K562 (cell line): Measurements from ENCODE around the gene SMCO4. TPM values are rescaled to one million over a fixed set of nuclear protein-coding genes. Genes with fewer than 3 reads are reported as not detected.

Experiments
- CREB1 ChIP-seq, 2 experiments: sonication (generic) in 1 of 2; formaldehyde crosslinking in 1 of 2; IDR thresholded peaks; 2 replicates each; pipeline versions ENCODE4 v1.6.1 to v1.8.0; 2012 to 2022; ENCODE audit warnings: inconsistent platforms in 1 of 2, mild to moderate bottlenecking in 1 of 2, missing genetic modification reagents in 1 of 2, moderate library complexity in 1 of 2
- CSDE1 ChIP-seq, 2 experiments: fragments of 450-650 bp; IDR thresholded peaks; 2 replicates each; pipeline ENCODE4 v1.6.1; 2016; ENCODE audit warnings: mild to moderate bottlenecking in 1 of 2
- ELF4 ChIP-seq: fragments of 450-650 bp; formaldehyde crosslinking; IDR thresholded peaks from 2 replicates; pipeline ENCODE4 v1.4.0; 2022; ENCODE audit warnings: missing genetic modification characterization
- ESRRA ChIP-seq: fragments of 450-650 bp; IDR thresholded peaks from 2 replicates; pipeline ENCODE4 v1.6.1; 2014; ENCODE audit warnings: low read depth, mild to moderate bottlenecking, moderate library complexity, borderline replicate concordance
- FOXK2 ChIP-seq, 2 experiments: fragments of 450-650 bp; IDR thresholded peaks in 1 of 2; conservative IDR thresholded peaks in 1 of 2; 2 replicates each; pipeline ENCODE4 v1.6.1; 2016; ENCODE audit warnings: low read depth in 2 of 2, mild to moderate bottlenecking in 1 of 2
- GABPA ChIP-seq: fragments of 200-800 bp; sonication (Bioruptor generic); conservative IDR thresholded peaks from 2 replicates; pipeline ENCODE4 v1.6.1; 2016; ENCODE audit warnings: low read depth, missing genetic modification characterization, missing compliant biosample characterization
- MYC ChIP-seq, 2 experiments: fragments of 250-450 bp in 1 of 2; sonication (Bioruptor Pico) in 1 of 2; IDR thresholded peaks; 2 replicates each; pipeline versions ENCODE4 v1.5.1 to v1.6.1; 2012 to 2021; ENCODE audit warnings: low read depth in 2 of 2, borderline replicate concordance in 1 of 2, improper control_type of control experiment in 1 of 2, low read length in 1 of 2, mild to moderate bottlenecking in 1 of 2, moderate library complexity in 1 of 2
- PHF20 ChIP-seq: fragments of 450-650 bp; IDR thresholded peaks from 2 replicates; pipeline ENCODE4 v1.6.1; 2018; ENCODE audit not compliant: partially characterized antibody
- PKNOX1 ChIP-seq: fragments of 450-650 bp; IDR thresholded peaks from 2 replicates; pipeline ENCODE4 v1.6.1; 2016
- SAFB ChIP-seq: fragments of 200-400 bp; formaldehyde crosslinking; IDR thresholded peaks from 2 replicates; pipeline ENCODE4 v1.6.1; 2017; ENCODE audit warnings: low read depth, low read length, borderline replicate concordance
- TARDBP ChIP-seq: fragments of 450-650 bp; IDR thresholded peaks from 2 replicates; pipeline ENCODE4 v1.6.1; 2016
- YY1 ChIP-seq, 3 experiments: IDR thresholded peaks; 2 replicates each; pipeline ENCODE4 v1.6.1; 2011; ENCODE audit warnings: low read length in 2 of 3, mild to moderate bottlenecking in 2 of 3, moderate library complexity in 2 of 3, borderline replicate concordance in 1 of 3, control low read depth in 1 of 3, low read depth in 1 of 3; ENCODE audit not compliant: insufficient read depth in 3 of 3, insufficient replicate concordance in 2 of 3, control insufficient read depth in 1 of 3, insufficient read length in 1 of 3; ENCODE audit errors: extremely low read depth in 1 of 3
- ZNF133 ChIP-seq: fragments of 250-450 bp; sonication (Bioruptor Pico); IDR thresholded peaks from 2 replicates; pipeline ENCODE4 v1.4.0; 2020; ENCODE audit warnings: mild to moderate bottlenecking
- ZNF23 ChIP-seq: fragments of 250-450 bp; sonication (Bioruptor Pico); IDR thresholded peaks from 2 replicates; pipeline ENCODE4 v1.4.0; 2020; ENCODE audit warnings: mild to moderate bottlenecking
- ZNF551 ChIP-seq: fragments of 250-450 bp; sonication (Bioruptor Pico); IDR thresholded peaks from 2 replicates; pipeline ENCODE4 v1.5.0; 2021; ENCODE audit warnings: mild to moderate bottlenecking, moderate library complexity
- polyA plus RNA-seq, 8 experiments: library from polyadenylated mRNA; depleted of rRNA in 4 of 8; stranded (reverse) in 5 of 8; unstranded in 3 of 8; fragments of >200 nt; fragmentation: Nextera tagmentation in 2 of 8; fragmentation: Illumina TruSeq in 1 of 8; extraction: Ambion mirVana in 2 of 8; extraction: Trizol in 1 of 8; gene quantifications; 2 replicates each; pipeline versions ENCODE4 v1.2.1 to v1.2.3, GENCODE V29; 2011 to 2014; ENCODE audit warnings: inconsistent platforms in 1 of 8, missing spikeins in 1 of 8
- total RNA-seq, 7 experiments: library from RNA; depleted of rRNA in 6 of 7; stranded (reverse); fragments of >200 nt in 6 of 7; fragmentation: Illumina TruSeq in 2 of 7; extraction: Trizol in 2 of 7; gene quantifications; 2 replicates each; pipeline versions ENCODE4 v1.2.1 to v1.2.3, GENCODE V29; 2011 to 2021; ENCODE audit warnings: low replicate concordance in 1 of 7
- TF ChIP-seq, protein P1 (sequence below): fragments of 150-350 bp; IDR thresholded peaks from 2 replicates; pipeline ENCODE4 v1.6.1; 2014; ENCODE audit warnings: low read depth, mild to moderate bottlenecking, low read length, borderline replicate concordance
- TF ChIP-seq, protein P2 (sequence below), 2 experiments: fragments of 250-450 bp in 1 of 2; fragments of 450-650 bp in 1 of 2; sonication (Bioruptor Pico) in 1 of 2; IDR thresholded peaks; 2 replicates each; pipeline versions ENCODE4 v1.6.1 to v1.8.0; 2016 to 2021; ENCODE audit warnings: mild to moderate bottlenecking in 2 of 2, moderate library complexity in 2 of 2, missing compliant biosample characterization in 1 of 2, missing genetic modification characterization in 1 of 2
- TF ChIP-seq, protein P3 (sequence below): fragments of 450-650 bp; IDR thresholded peaks from 2 replicates; pipeline ENCODE4 v1.6.1; 2017; ENCODE audit warnings: antibody characterized with exemption

The SMCO4 gene
- total and polyA plus RNA-seq, 9 of the 15 experiments (the other 6 are each of a cell fraction or from before 2014, with no cell fraction given): 1.8 to 27.8 (median 15.3) TPM

DNA sequence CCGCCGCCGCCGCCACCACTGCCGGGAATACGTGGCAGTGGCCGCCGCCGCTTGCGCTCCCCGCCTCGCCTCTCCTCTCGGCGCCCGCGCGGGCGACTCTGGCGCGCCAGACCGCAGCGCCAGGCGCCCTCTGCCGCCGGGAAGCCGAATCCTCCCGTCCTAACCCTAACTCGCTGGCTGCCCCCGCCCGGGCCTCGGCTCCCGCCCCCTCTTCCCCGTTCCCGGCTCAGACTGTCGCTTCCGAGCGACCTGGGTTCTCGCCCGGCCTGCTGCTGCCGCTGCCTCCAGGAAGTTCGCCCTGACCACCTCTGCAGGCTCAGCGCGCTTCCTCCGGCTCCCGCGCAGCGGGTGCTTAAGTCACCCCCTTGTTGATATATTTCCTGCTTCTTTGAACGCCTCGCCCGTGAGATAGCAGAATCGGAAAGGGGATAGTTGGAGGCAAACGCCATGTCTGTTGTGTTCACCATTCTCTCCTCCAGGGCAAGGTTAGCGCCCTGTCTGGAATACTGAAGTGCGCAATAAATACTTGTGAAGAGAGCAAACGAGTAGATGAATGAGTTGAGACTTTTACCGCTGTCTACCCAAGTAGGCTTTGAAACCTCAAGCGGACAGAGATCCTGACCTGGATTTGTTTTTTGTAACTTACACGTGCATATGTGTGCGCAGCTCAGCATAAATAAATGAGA, at the start of gene SMCO4 (continued):
- TF ChIP-seq YY1 (IDR thresholded peaks at IDR 0.05; ENCODE audit: borderline replicate concordance in 1 of 3, control insufficient read depth in 1 of 3, extremely low read depth in 1 of 3, insufficient read depth in 3 of 3, insufficient read length in 1 of 3, insufficient replicate concordance in 2 of 3, low read depth in 1 of 3, low read length in 2 of 3): peak in 2 of 3 experiments; percentile 57 to 68
- no peak for TF ChIP-seq CREB1 (IDR thresholded peaks at IDR 0.05)
- TF ChIP-seq CREB1 (CRISPR knock-in tag; IDR thresholded peaks at IDR 0.05): no peak; the same call in 1 of the 2 replicates
- peak; percentile 20 to 56; a peak in 3 of 4 replicates for TF ChIP-seq FOXK2 (conservative IDR thresholded peaks at IDR 0.05 in 1 of 2, IDR thresholded peaks at IDR 0.05 in 1 of 2; ENCODE audit: low read depth in 2 of 2)
- no peak for TF ChIP-seq ZNF23 (CRISPR knock-in tag)
- TF ChIP-seq ZNF551 (CRISPR knock-in tag): no peak
- peak; percentile 52 for TF ChIP-seq PHF20
- no peak for TF ChIP-seq ZNF133 (CRISPR knock-in tag)
- TF ChIP-seq PKNOX1: no peak
- TF ChIP-seq GABPA: 0 out of 2 replicates have a peak, but pooled peaks have one; percentile 35
- peak; percentile 78 for TF ChIP-seq ESRRA
- no peak for TF ChIP-seq TARDBP
- no peak for TF ChIP-seq SAFB
- TF ChIP-seq CSDE1 (IDR thresholded peaks at IDR 0.05): no peak
- TF ChIP-seq, protein P1, sequence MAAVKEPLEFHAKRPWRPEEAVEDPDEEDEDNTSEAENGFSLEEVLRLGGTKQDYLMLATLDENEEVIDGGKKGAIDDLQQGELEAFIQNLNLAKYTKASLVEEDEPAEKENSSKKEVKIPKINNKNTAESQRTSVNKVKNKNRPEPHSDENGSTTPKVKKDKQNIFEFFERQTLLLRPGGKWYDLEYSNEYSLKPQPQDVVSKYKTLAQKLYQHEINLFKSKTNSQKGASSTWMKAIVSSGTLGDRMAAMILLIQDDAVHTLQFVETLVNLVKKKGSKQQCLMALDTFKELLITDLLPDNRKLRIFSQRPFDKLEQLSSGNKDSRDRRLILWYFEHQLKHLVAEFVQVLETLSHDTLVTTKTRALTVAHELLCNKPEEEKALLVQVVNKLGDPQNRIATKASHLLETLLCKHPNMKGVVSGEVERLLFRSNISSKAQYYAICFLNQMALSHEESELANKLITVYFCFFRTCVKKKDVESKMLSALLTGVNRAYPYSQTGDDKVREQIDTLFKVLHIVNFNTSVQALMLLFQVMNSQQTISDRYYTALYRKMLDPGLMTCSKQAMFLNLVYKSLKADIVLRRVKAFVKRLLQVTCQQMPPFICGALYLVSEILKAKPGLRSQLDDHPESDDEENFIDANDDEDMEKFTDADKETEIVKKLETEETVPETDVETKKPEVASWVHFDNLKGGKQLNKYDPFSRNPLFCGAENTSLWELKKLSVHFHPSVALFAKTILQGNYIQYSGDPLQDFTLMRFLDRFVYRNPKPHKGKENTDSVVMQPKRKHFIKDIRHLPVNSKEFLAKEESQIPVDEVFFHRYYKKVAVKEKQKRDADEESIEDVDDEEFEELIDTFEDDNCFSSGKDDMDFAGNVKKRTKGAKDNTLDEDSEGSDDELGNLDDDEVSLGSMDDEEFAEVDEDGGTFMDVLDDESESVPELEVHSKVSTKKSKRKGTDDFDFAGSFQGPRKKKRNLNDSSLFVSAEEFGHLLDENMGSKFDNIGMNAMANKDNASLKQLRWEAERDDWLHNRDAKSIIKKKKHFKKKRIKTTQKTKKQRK: no peak
- TF ChIP-seq, protein P2, sequence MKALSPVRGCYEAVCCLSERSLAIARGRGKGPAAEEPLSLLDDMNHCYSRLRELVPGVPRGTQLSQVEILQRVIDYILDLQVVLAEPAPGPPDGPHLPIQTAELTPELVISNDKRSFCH (CRISPR knock-in tag; IDR thresholded peaks at IDR 0.05): no peak
- TF ChIP-seq, protein P2 (tag; IDR thresholded peaks at IDR 0.05): no peak
- TF ChIP-seq MYC (IDR thresholded peaks at IDR 0.05; ENCODE audit: low read depth, low read length): peak; percentile 65
- TF ChIP-seq MYC (CRISPR knock-in tag; IDR thresholded peaks at IDR 0.05; ENCODE audit: borderline replicate concordance, low read depth): no peak
- no peak for TF ChIP-seq ELF4 (CRISPR knock-in tag)
- TF ChIP-seq, protein P3, sequence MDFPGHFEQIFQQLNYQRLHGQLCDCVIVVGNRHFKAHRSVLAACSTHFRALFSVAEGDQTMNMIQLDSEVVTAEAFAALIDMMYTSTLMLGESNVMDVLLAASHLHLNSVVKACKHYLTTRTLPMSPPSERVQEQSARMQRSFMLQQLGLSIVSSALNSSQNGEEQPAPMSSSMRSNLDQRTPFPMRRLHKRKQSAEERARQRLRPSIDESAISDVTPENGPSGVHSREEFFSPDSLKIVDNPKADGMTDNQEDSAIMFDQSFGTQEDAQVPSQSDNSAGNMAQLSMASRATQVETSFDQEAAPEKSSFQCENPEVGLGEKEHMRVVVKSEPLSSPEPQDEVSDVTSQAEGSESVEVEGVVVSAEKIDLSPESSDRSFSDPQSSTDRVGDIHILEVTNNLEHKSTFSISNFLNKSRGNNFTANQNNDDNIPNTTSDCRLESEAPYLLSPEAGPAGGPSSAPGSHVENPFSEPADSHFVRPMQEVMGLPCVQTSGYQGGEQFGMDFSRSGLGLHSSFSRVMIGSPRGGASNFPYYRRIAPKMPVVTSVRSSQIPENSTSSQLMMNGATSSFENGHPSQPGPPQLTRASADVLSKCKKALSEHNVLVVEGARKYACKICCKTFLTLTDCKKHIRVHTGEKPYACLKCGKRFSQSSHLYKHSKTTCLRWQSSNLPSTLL: no peak
